ENCODE data around the gene KCNH1. TPM values are rescaled to one million over a fixed set of nuclear protein-coding genes. Genes with fewer than 3 reads are reported as not detected.

KCNH1 gene
- total RNA-seq, 2 experiments from 2014 or later = not detected

- ChIA-PET POLR2A (interaction anchor here (0.9 kb wide), 1 partner anchor 37 kb away, joined by 3 read pairs; no protein-coding TSS in a partner anchor), CTCF (interaction anchor here (0.8 to 1.2 kb wide), 2 partner anchors 11 to 19 kb away, joined by 3 read pairs; no protein-coding TSS in a partner anchor)
- Mint-ChIP-seq H3K27me3 (peaks cover 3% of the 10 kb centered on the region), H3K27ac (no peak overlapping the region), H3K36me3 (ENCODE audit: low read depth) (no peaks in the 10 kb centered on the region), H3K4me1 (ENCODE audit: low read depth) (no peaks in the 10 kb centered on the region), H3K4me3 (no peak overlapping the region), H3K9me3 (no peaks in the 10 kb centered on the region)
- ATAC-seq = no peak
- intact Hi-C loops (cut with micrococcal nuclease) = no loop called here
- no peak for DNase-seq
- TF ChIP-seq, protein P1, sequence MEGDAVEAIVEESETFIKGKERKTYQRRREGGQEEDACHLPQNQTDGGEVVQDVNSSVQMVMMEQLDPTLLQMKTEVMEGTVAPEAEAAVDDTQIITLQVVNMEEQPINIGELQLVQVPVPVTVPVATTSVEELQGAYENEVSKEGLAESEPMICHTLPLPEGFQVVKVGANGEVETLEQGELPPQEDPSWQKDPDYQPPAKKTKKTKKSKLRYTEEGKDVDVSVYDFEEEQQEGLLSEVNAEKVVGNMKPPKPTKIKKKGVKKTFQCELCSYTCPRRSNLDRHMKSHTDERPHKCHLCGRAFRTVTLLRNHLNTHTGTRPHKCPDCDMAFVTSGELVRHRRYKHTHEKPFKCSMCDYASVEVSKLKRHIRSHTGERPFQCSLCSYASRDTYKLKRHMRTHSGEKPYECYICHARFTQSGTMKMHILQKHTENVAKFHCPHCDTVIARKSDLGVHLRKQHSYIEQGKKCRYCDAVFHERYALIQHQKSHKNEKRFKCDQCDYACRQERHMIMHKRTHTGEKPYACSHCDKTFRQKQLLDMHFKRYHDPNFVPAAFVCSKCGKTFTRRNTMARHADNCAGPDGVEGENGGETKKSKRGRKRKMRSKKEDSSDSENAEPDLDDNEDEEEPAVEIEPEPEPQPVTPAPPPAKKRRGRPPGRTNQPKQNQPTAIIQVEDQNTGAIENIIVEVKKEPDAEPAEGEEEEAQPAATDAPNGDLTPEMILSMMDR (IDR thresholded peaks at IDR 0.05) = no peak
These were observed 394.3 kb downstream of the KCNH1 start for GRCh38 chr1:210739627-210740026.

DNA sequence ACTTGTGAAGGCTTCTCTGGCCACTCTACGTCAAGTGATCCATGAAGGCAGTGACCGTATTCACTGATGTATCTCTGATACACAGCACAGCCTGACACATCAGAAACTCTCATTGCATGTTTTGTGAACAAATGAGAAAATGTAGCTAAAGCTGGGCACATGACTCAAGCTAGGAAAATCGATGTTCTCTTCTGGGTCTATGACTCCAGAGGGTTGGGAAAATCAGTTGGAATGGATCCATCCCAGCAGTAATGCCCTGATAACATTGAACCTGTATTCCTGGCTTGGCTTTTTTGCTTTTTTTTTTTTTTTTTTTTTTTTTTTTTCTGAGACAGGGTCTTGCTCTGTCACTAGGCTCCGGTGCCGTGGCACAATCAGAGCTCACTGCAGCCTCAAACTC lies 395.7 kb downstream of the KCNH1 start:
- no peak overlapping the region for H3K27ac Mint-ChIP-seq
- H3K9me3 Mint-ChIP-seq = no peaks in the 10 kb centered on the region
- ChIA-PET CTCF (interaction anchor here (0.6 kb wide), 1 partner anchor 252 kb away, joined by 3 read pairs; no protein-coding TSS in a partner anchor), POLR2A (interaction anchor here (0.6 kb wide), 1 partner anchor 14 kb away, joined by 3 read pairs; no protein-coding TSS in a partner anchor)
- no peaks in the 10 kb centered on the region for H3K4me1 Mint-ChIP-seq (ENCODE audit: low read depth)
- H3K4me3 Mint-ChIP-seq = no peak overlapping the region
- ATAC-seq (no peak), DNase-seq (no peak)
- intact Hi-C loops (cut with micrococcal nuclease) = no loop called here
- no peaks in the 10 kb centered on the region for H3K36me3 Mint-ChIP-seq (ENCODE audit: low read depth)
- H3K27me3 Mint-ChIP-seq = peaks cover 3% of the 10 kb centered on the region
- TF ChIP-seq, protein P1 (IDR thresholded peaks at IDR 0.05) = no peak

- Mint-ChIP-seq H3K4me3 (no peak overlapping the region), H3K4me1 (ENCODE audit: low read depth) (no peaks in the 10 kb centered on the region), H3K36me3 (ENCODE audit: low read depth) (no peaks in the 10 kb centered on the region), H3K9me3 (no peaks in the 10 kb centered on the region), H3K27me3 (peaks cover 3% of the 10 kb centered on the region), H3K27ac (no peak overlapping the region)
- intact Hi-C loops (cut with micrococcal nuclease) = no loop called here
- CTCF ChIA-PET = no interaction called here
- TF ChIP-seq, protein P1 (IDR thresholded peaks at IDR 0.05) = no peak
- ATAC-seq = no peak
- no peak for DNase-seq
- POLR2A ChIA-PET = no interaction called here
These were observed 397.2 kb downstream of the KCNH1 start for GRCh38 chr1:210736713-210737112.

DNA sequence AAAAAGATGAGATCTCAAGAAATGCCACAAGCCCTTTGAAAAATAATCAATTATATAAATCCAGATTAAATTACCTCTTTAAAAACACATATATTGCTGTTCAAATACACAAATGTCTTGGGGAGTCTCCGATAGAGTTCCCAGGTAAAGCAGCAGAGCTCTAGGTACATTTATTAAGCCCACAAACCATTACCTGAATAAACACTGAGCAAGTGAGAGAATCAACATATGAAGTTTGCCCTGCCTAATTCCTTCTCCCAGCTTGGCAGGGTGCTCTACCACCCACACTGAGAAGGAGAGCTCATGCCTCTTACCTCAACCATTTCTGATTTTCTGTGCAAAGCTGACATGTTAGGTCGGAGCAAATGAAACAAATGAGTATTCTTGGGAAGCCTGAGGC lies 402.4 kb downstream of the KCNH1 start:
- Mint-ChIP-seq H3K9me3 (no peaks in the 10 kb centered on the region), H3K4me1 (ENCODE audit: low read depth) (no peaks in the 10 kb centered on the region), H3K27me3 (peaks cover 2% of the 10 kb centered on the region), H3K4me3 (no peak overlapping the region), H3K36me3 (ENCODE audit: low read depth) (no peaks in the 10 kb centered on the region), H3K27ac (no peak overlapping the region)
- ChIA-PET POLR2A (no interaction called here), CTCF (no interaction called here)
- ATAC-seq (no peak), DNase-seq (no peak)
- intact Hi-C loops (cut with micrococcal nuclease) = no loop called here
- TF ChIP-seq, protein P1 (IDR thresholded peaks at IDR 0.05) = no peak

- intact Hi-C loops (cut with micrococcal nuclease) = no loop called here
- DNase-seq (no peak), ATAC-seq (no peak)
- POLR2A ChIA-PET = no interaction called here
- Mint-ChIP-seq H3K36me3 (ENCODE audit: low read depth) (no peaks in the 10 kb centered on the region), H3K4me3 (no peak overlapping the region), H3K27ac (no peak overlapping the region), H3K9me3 (no peaks in the 10 kb centered on the region), H3K4me1 (ENCODE audit: low read depth) (no peaks in the 10 kb centered on the region), H3K27me3 (peaks cover 2% of the 10 kb centered on the region)
- CTCF ChIA-PET = no interaction called here
- TF ChIP-seq, protein P1 (IDR thresholded peaks at IDR 0.05) = no peak
These were observed 402.8 kb downstream of the KCNH1 start for GRCh38 chr1:210731193-210731592.

Data from activated CD8-positive, alpha-beta T cell treated with anti-CD3 and anti-CD28 coated beads for 36 hours (primary cell).